CD4-positive, alpha-beta memory T cell (primary cell): ENCODE data around the gene HSD3B1. TPM values are rescaled to one million over a fixed set of nuclear protein-coding genes. Genes with fewer than 3 reads are reported as not detected.

Source experiments
- CTCF ChIA-PET: fragments of 350-600 bp; sonication (Branson Sonifier 250); formaldehyde crosslinking; loops from one replicate; lab custom pipeline; 2021; ENCODE audit warnings: inconsistent platforms; ENCODE audit not compliant: partially characterized antibody; lab: Charles Lee
- POLR2A ChIA-PET: fragments of 350-600 bp; sonication (Branson Sonifier 250); formaldehyde crosslinking; loops from one replicate; lab custom pipeline; 2021; ENCODE audit not compliant: partially characterized antibody; lab: Charles Lee
- DNase-seq, 5 donors: peaks; one replicate each; pipeline versions ENCODE4 v3.0.0 to v3.0.0-alpha.2; 2020 to 2022; ENCODE audit warnings: mixed read lengths in 1 of 5
- H3K27ac ChIP-seq: one replicate; pipeline ENCODE4 v1.7.0; 2013; ENCODE audit warnings: low read depth, low read length
- H3K27me3 ChIP-seq: 2 replicates; pipeline ENCODE4 v1.7.0; 2013; ENCODE audit warnings: mild to moderate bottlenecking, low read length, moderate library complexity; ENCODE audit not compliant: insufficient read depth
- H3K36me3 ChIP-seq: 2 replicates; pipeline ENCODE4 v1.7.0; 2013; ENCODE audit warnings: mild to moderate bottlenecking, low read length, moderate library complexity; ENCODE audit not compliant: insufficient read depth
- H3K4me1 ChIP-seq: 2 replicates; pipeline ENCODE4 v1.7.0; 2013; ENCODE audit warnings: mild to moderate bottlenecking, low read length, moderate library complexity; ENCODE audit not compliant: insufficient read depth
- H3K4me3 ChIP-seq, 2 donors: one replicate each; pipeline ENCODE4 v1.7.0; 2013; ENCODE audit warnings: low read length in 2 of 2, mild to moderate bottlenecking in 1 of 2
- H3K9me3 ChIP-seq, 2 donors: one replicate each; pipeline ENCODE4 v1.7.0; 2013; ENCODE audit warnings: low read length in 2 of 2, control low read depth in 1 of 2; ENCODE audit not compliant: control insufficient read depth in 1 of 2
- H3K27ac Mint-ChIP-seq, 7 donors: one replicate each; pipeline ENCODE4 v1.8.0; 2020 to 2021; ENCODE audit warnings: mixed read lengths in 7 of 7, mild to moderate bottlenecking in 6 of 7, inconsistent platforms in 3 of 7, moderate library complexity in 3 of 7
- H3K27me3 Mint-ChIP-seq, 2 donors: one replicate each; pipeline ENCODE4 v1.8.0; 2020 to 2021; ENCODE audit warnings: mixed read lengths in 2 of 2
- H3K36me3 Mint-ChIP-seq, 2 donors: one replicate each; pipeline ENCODE4 v1.8.0; 2020 to 2021; ENCODE audit warnings: mixed read lengths in 2 of 2, inconsistent platforms in 1 of 2, mild to moderate bottlenecking in 1 of 2
- H3K4me1 Mint-ChIP-seq, 4 donors: one replicate each; pipeline ENCODE4 v1.8.0; 2020 to 2021; ENCODE audit warnings: mixed read lengths in 4 of 4, mild to moderate bottlenecking in 1 of 4
- H3K4me3 Mint-ChIP-seq, 8 donors: one replicate each; pipeline ENCODE4 v1.8.0; 2020 to 2021; ENCODE audit warnings: mixed read lengths in 8 of 8, mild to moderate bottlenecking in 7 of 8, moderate library complexity in 6 of 8, inconsistent platforms in 3 of 8
- H3K9me3 Mint-ChIP-seq, 8 donors: one replicate each; pipeline ENCODE4 v1.8.0; 2020 to 2021; ENCODE audit warnings: mixed read lengths in 8 of 8, mild to moderate bottlenecking in 5 of 8, inconsistent platforms in 3 of 8, moderate library complexity in 1 of 8
- intact Hi-C: fragments of 100-400 bp; cut with micrococcal nuclease; formaldehyde crosslinking; loops from one replicate; pipeline ENCODE4 v1.15.1; 2023
- polyA plus RNA-seq, 2 donors: library from polyadenylated mRNA; unstranded; fragments of 300-500 nt; fragmentation: Illumina TruSeq; gene quantifications; one replicate each; pipeline ENCODE4 v1.2.3, GENCODE V29; 2021
- total RNA-seq, 2 experiments: library from RNA; stranded (reverse); gene quantifications; one replicate each; pipeline ENCODE4 v1.2.3, GENCODE V29; 2021

HSD3B1 gene
- total and polyA plus RNA-seq, 4 experiments from 2014 or later = not detected

- Histone ChIP-seq H3K27me3 (no peaks in the 10 kb centered on the region), H3K36me3 (no peaks in the 10 kb centered on the region), H3K4me3 (no peak overlapping the region), H3K4me1 (no peaks in the 10 kb centered on the region), H3K9me3 (no peaks in the 10 kb centered on the region), H3K27ac (no peak overlapping the region)
- POLR2A ChIA-PET = no interaction called here
- peaks cover 3% of the 10 kb centered on the region in 2 donors for H3K27me3 Mint-ChIP-seq
- H3K27ac Mint-ChIP-seq = no peak overlapping the region
- DNase-seq = no peak
- CTCF ChIA-PET = no interaction called here
- H3K4me1 Mint-ChIP-seq = no peaks in the 10 kb centered on the region
- peaks cover 0 to 2% (median 0%) of the 10 kb centered on the region in 8 donors for H3K9me3 Mint-ChIP-seq
- no peaks in the 10 kb centered on the region for H3K36me3 Mint-ChIP-seq
- intact Hi-C loops = no loop called here
- H3K4me3 Mint-ChIP-seq = no peak overlapping the region
Measured at GRCh38 chr1:119544165-119544762, 37.3 kb downstream of the HSD3B1 start.

GRCh38 chr1:119546641-119547040, 39.6 kb downstream of the HSD3B1 start:
- H3K27me3 ChIP-seq = no peaks in the 10 kb centered on the region
- H3K4me3 ChIP-seq = no peak overlapping the region
- Mint-ChIP-seq H3K27ac (no peak overlapping the region), H3K4me1 (no peaks in the 10 kb centered on the region), H3K27me3 (peaks cover 1 to 3% of the 10 kb centered on the region in 2 donors), H3K9me3 (peaks cover 0 to 1% (median 0%) of the 10 kb centered on the region in 8 donors), H3K4me3 (no peak overlapping the region), H3K36me3 (no peaks in the 10 kb centered on the region)
- DNase-seq = no peak
- no peak overlapping the region for H3K27ac ChIP-seq
- H3K9me3 ChIP-seq = no peaks in the 10 kb centered on the region
- intact Hi-C loops = no loop called here
- no peaks in the 10 kb centered on the region for H3K36me3 ChIP-seq
- ChIA-PET POLR2A (no interaction called here), CTCF (no interaction called here)
- no peaks in the 10 kb centered on the region for H3K4me1 ChIP-seq

- Histone ChIP-seq H3K36me3 (no peaks in the 10 kb centered on the region), H3K27ac (no peak overlapping the region), H3K9me3 (no peaks in the 10 kb centered on the region), H3K4me3 (no peak overlapping the region), H3K27me3 (no peaks in the 10 kb centered on the region), H3K4me1 (no peaks in the 10 kb centered on the region)
- ChIA-PET POLR2A (no interaction called here), CTCF (no interaction called here)
- Mint-ChIP-seq H3K9me3 (peaks cover 0 to 1% (median 0%) of the 10 kb centered on the region in 8 donors), H3K36me3 (no peaks in the 10 kb centered on the region), H3K27me3 (peaks cover 0 to 1% of the 10 kb centered on the region in 2 donors), H3K4me3 (no peak overlapping the region), H3K27ac (no peak overlapping the region), H3K4me1 (no peaks in the 10 kb centered on the region)
- DNase-seq = no peak
- intact Hi-C loops = no loop called here
Measured at GRCh38 chr1:119547306-119547705, 40.3 kb downstream of the HSD3B1 start.

GRCh38 chr1:119547805-119548204, 40.8 kb downstream of the HSD3B1 start:
- intact Hi-C loops = no loop called here
- peaks cover 0 to 1% of the 10 kb centered on the region in 2 donors for H3K27me3 Mint-ChIP-seq

GRCh38 chr1:119549719-119550132, 42.7 kb downstream of the HSD3B1 start:
- peaks cover 0 to 1% (median 0%) of the 10 kb centered on the region in 8 donors for H3K9me3 Mint-ChIP-seq
- no peaks in the 10 kb centered on the region for H3K4me1 Mint-ChIP-seq
- H3K36me3 Mint-ChIP-seq = no peaks in the 10 kb centered on the region
- Histone ChIP-seq H3K4me3 (no peak overlapping the region), H3K36me3 (no peaks in the 10 kb centered on the region), H3K9me3 (no peaks in the 10 kb centered on the region), H3K27me3 (no peaks in the 10 kb centered on the region), H3K4me1 (no peaks in the 10 kb centered on the region), H3K27ac (no peak overlapping the region)
- H3K4me3 Mint-ChIP-seq = no peak overlapping the region
- intact Hi-C loops = no loop called here
- peaks cover 0 to 1% of the 10 kb centered on the region in 2 donors for H3K27me3 Mint-ChIP-seq
- ChIA-PET CTCF (no interaction called here), POLR2A (no interaction called here)
- peak in 1 of 5 donors; percentile 1 for DNase-seq
- H3K27ac Mint-ChIP-seq = no peak overlapping the region

More at GRCh38 chr1:119547805-119548204, 40.8 kb downstream of the HSD3B1 start:
- Mint-ChIP-seq H3K36me3 (no peaks in the 10 kb centered on the region), H3K4me1 (no peaks in the 10 kb centered on the region), H3K4me3 (no peak overlapping the region), H3K9me3 (peaks cover 0 to 1% (median 0%) of the 10 kb centered on the region in 8 donors), H3K27ac (no peak overlapping the region)
- no peaks in the 10 kb centered on the region for H3K9me3 ChIP-seq
- DNase-seq = no peak
- ChIA-PET POLR2A (no interaction called here), CTCF (no interaction called here)
- no peak overlapping the region for H3K27ac ChIP-seq
- no peaks in the 10 kb centered on the region for H3K36me3 ChIP-seq
- H3K4me3 ChIP-seq = no peak overlapping the region
- H3K27me3 ChIP-seq = no peaks in the 10 kb centered on the region
- H3K4me1 ChIP-seq = no peaks in the 10 kb centered on the region

GRCh38 chr1:119550381-119550780, 43.4 kb downstream of the HSD3B1 start:
- Histone ChIP-seq H3K4me1 (no peaks in the 10 kb centered on the region), H3K9me3 (no peaks in the 10 kb centered on the region), H3K27ac (no peak overlapping the region), H3K36me3 (no peaks in the 10 kb centered on the region), H3K4me3 (no peak overlapping the region), H3K27me3 (no peaks in the 10 kb centered on the region)
- Mint-ChIP-seq H3K36me3 (no peaks in the 10 kb centered on the region), H3K4me1 (no peaks in the 10 kb centered on the region), H3K27ac (no peak overlapping the region), H3K9me3 (peaks cover 0 to 1% (median 0%) of the 10 kb centered on the region in 8 donors), H3K4me3 (no peak overlapping the region), H3K27me3 (peaks cover 0 to 1% of the 10 kb centered on the region in 2 donors)
- intact Hi-C loops = no loop called here
- no peak for DNase-seq
- ChIA-PET POLR2A (no interaction called here), CTCF (no interaction called here)

- no peak overlapping the region for H3K27ac ChIP-seq
- no peaks in the 10 kb centered on the region for H3K36me3 ChIP-seq
- Mint-ChIP-seq H3K36me3 (no peaks in the 10 kb centered on the region), H3K9me3 (peaks cover 0 to 1% (median 0%) of the 10 kb centered on the region in 8 donors), H3K4me3 (no peak overlapping the region), H3K27me3 (no peaks in the 10 kb centered on the region), H3K27ac (no peak overlapping the region), H3K4me1 (no peaks in the 10 kb centered on the region)
- POLR2A ChIA-PET = no interaction called here
- no peak for DNase-seq
- H3K4me1 ChIP-seq = no peaks in the 10 kb centered on the region
- CTCF ChIA-PET = no interaction called here
- intact Hi-C loops = no loop called here
- no peaks in the 10 kb centered on the region for H3K9me3 ChIP-seq
- H3K27me3 ChIP-seq = no peaks in the 10 kb centered on the region
- no peak overlapping the region for H3K4me3 ChIP-seq
Measured at GRCh38 chr1:119551218-119551617, 44.2 kb downstream of the HSD3B1 start.
